ENCODE data around the gene UCHL5. TPM values are rescaled to one million over a fixed set of nuclear protein-coding genes. Genes with fewer than 3 reads are reported as not detected.

The UCHL5 gene
- total and polyA plus RNA-seq, 2 donors (not counting 1 experiment from before 2014, with no cell fraction given), result 19.5 to 29.6 TPM

DNA sequence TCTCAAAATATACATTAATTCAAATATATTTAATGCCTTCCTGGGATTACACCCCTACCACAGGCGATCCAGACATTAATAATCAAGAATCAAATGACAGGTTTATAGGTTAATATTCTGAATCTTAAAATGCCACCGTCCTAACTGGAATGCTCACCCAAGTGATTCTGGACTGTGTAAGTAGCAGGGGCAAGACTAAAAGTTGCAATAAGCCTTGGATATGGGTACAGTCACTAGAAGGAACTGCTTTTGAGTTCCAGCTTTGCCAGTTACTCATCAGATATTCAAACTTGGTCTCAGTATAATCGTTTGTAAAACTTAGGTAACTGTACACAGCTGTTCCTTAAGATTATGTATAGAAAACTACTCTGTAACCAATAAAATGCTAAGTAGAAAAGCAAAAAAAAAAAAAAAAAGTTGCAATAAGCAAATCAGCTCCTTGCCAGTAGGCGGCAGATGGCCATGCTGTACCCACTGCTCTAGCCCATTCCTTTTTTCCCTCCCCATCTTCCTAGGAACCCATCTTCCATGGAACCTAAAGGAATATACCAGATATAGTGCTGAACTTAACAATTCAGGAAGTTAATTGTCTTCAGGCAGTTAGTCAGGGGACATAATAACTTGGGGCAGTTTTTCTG, 10.7 kb upstream of the UCHL5 start:
- no peak overlapping the region for H2AFZ ChIP-seq (ENCODE audit: low read length)
- peaks cover 44% of the 10 kb centered on the region for H3K79me2 ChIP-seq (ENCODE audit: control insufficient read depth, insufficient read depth, low read length)
- no peaks in the 10 kb centered on the region for H4K20me1 ChIP-seq (ENCODE audit: control insufficient read depth, extremely low read depth, insufficient read depth, low read length)
- DNase-seq (ENCODE audit: low read depth in 2 of 2), result peak in 1 of 2 donors; percentile 26
- H3K9ac ChIP-seq (ENCODE audit: insufficient read depth, low read length), result no peak overlapping the region
- TF ChIP-seq, protein P1, sequence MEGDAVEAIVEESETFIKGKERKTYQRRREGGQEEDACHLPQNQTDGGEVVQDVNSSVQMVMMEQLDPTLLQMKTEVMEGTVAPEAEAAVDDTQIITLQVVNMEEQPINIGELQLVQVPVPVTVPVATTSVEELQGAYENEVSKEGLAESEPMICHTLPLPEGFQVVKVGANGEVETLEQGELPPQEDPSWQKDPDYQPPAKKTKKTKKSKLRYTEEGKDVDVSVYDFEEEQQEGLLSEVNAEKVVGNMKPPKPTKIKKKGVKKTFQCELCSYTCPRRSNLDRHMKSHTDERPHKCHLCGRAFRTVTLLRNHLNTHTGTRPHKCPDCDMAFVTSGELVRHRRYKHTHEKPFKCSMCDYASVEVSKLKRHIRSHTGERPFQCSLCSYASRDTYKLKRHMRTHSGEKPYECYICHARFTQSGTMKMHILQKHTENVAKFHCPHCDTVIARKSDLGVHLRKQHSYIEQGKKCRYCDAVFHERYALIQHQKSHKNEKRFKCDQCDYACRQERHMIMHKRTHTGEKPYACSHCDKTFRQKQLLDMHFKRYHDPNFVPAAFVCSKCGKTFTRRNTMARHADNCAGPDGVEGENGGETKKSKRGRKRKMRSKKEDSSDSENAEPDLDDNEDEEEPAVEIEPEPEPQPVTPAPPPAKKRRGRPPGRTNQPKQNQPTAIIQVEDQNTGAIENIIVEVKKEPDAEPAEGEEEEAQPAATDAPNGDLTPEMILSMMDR (conservative IDR thresholded peaks at IDR 0.05 in 1 of 2, IDR thresholded peaks at IDR 0.05 in 1 of 2; ENCODE audit: low read depth in 1 of 2, low read length in 2 of 2), result peak in 1 of 2 donors; percentile 37
- no peak for TF ChIP-seq EZH2 (IDR thresholded peaks at IDR 0.05; ENCODE audit: low read length, missing control alignments)
- no peak overlapping the region for H3K4me3 ChIP-seq (replicated peaks in 1 of 4; ENCODE audit: control extremely low read depth in 1 of 4, insufficient read depth in 1 of 4, low read depth in 3 of 4, low read length in 4 of 4)
- H3K9me3 ChIP-seq (ENCODE audit: control insufficient read depth, insufficient read depth, low read depth, low read length), result no peaks in the 10 kb centered on the region
- no peaks in the 10 kb centered on the region for H3K27me3 ChIP-seq (ENCODE audit: control insufficient read depth, insufficient read depth, low read length)
- no peak overlapping the region for H3K27ac ChIP-seq (ENCODE audit: insufficient read depth, low read length)
- no peak overlapping the region for H3K4me2 ChIP-seq (ENCODE audit: extremely low read depth, insufficient read depth, low read length)
- H3K36me3 ChIP-seq (ENCODE audit: control insufficient read depth, insufficient read depth, low read length), result no peaks in the 10 kb centered on the region
- no peaks in the 10 kb centered on the region for H3K4me1 ChIP-seq (ENCODE audit: control insufficient read depth, extremely low read depth, insufficient read depth, low read length)

DNA sequence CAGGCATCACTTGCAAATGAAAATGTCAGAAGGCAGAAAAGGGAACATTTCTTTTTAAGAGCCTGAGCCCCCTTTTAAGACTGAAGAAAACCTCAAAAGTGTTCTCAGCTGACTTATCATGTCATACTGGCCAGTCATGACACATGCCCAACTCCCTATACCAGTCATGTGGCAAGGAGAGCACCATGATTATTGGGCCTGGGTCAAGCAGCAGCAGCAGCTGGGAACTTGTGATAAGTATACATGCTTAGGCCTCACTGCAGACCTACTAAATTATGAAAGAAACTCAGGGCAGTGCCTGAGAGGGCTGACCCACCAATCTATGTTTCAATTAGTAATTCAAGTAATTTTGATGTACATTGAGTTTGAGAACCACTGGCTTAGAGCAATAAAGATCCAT, 8.9 kb upstream of the UCHL5 start:
- TF ChIP-seq, protein P1 (conservative IDR thresholded peaks at IDR 0.05 in 1 of 2, IDR thresholded peaks at IDR 0.05 in 1 of 2; ENCODE audit: low read depth in 1 of 2, low read length in 2 of 2), result no peak
- no peak for TF ChIP-seq EZH2 (IDR thresholded peaks at IDR 0.05; ENCODE audit: low read length, missing control alignments)
- no peaks in the 10 kb centered on the region for H4K20me1 ChIP-seq (ENCODE audit: control insufficient read depth, extremely low read depth, insufficient read depth, low read length)
- H2AFZ ChIP-seq (ENCODE audit: low read length), result no peak overlapping the region
- H3K9me3 ChIP-seq (ENCODE audit: control insufficient read depth, insufficient read depth, low read depth, low read length), result no peaks in the 10 kb centered on the region
- DNase-seq (ENCODE audit: low read depth in 2 of 2), result no peak
- H3K79me2 ChIP-seq (ENCODE audit: control insufficient read depth, insufficient read depth, low read length), result peaks cover 58% of the 10 kb centered on the region
- no peak overlapping the region for H3K4me2 ChIP-seq (ENCODE audit: extremely low read depth, insufficient read depth, low read length)
- H3K27ac ChIP-seq (ENCODE audit: insufficient read depth, low read length), result no peak overlapping the region
- no peak overlapping the region for H3K4me3 ChIP-seq (replicated peaks in 1 of 4; ENCODE audit: control extremely low read depth in 1 of 4, insufficient read depth in 1 of 4, low read depth in 3 of 4, low read length in 4 of 4)
- no peak overlapping the region for H3K9ac ChIP-seq (ENCODE audit: insufficient read depth, low read length)
- no peaks in the 10 kb centered on the region for H3K36me3 ChIP-seq (ENCODE audit: control insufficient read depth, insufficient read depth, low read length)
- H3K27me3 ChIP-seq (ENCODE audit: control insufficient read depth, insufficient read depth, low read length), result no peaks in the 10 kb centered on the region
- H3K4me1 ChIP-seq (ENCODE audit: control insufficient read depth, extremely low read depth, insufficient read depth, low read length), result no peaks in the 10 kb centered on the region

DNA sequence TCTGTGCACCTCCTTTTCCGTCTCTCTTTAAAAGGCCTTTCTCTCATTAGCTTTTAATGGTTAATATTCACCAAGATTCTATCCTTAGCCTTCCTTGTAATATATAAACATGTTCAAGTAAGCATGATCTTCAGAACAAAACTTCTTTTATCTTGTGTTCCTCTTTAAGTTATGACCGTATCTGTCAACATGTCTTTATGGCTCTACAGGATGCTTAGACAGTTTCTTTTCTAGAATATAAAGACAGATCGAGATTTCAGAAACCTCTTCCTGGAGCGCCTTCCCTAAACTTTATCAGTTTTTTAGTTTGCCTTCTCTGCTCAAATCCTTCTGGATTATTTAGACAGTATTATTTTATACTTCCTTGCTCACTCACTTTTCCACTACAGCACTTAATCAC, 7.4 kb upstream of the UCHL5 start:
- Histone ChIP-seq H3K79me2 (ENCODE audit: control insufficient read depth, insufficient read depth, low read length) (peaks cover 67% of the 10 kb centered on the region), H2AFZ (ENCODE audit: low read length) (no peak overlapping the region), H3K4me3 (replicated peaks in 1 of 4; ENCODE audit: control extremely low read depth in 1 of 4, insufficient read depth in 1 of 4, low read depth in 3 of 4, low read length in 4 of 4) (no peak overlapping the region), H3K36me3 (ENCODE audit: control insufficient read depth, insufficient read depth, low read length) (no peaks in the 10 kb centered on the region), H3K27ac (ENCODE audit: insufficient read depth, low read length) (no peak overlapping the region), H3K9me3 (ENCODE audit: control insufficient read depth, insufficient read depth, low read depth, low read length) (no peaks in the 10 kb centered on the region), H3K4me1 (ENCODE audit: control insufficient read depth, extremely low read depth, insufficient read depth, low read length) (no peaks in the 10 kb centered on the region), H3K9ac (ENCODE audit: insufficient read depth, low read length) (no peak overlapping the region), H3K27me3 (ENCODE audit: control insufficient read depth, insufficient read depth, low read length) (no peaks in the 10 kb centered on the region), H4K20me1 (ENCODE audit: control insufficient read depth, extremely low read depth, insufficient read depth, low read length) (no peaks in the 10 kb centered on the region), H3K4me2 (ENCODE audit: extremely low read depth, insufficient read depth, low read length) (no peak overlapping the region)
- TF ChIP-seq, protein P1 (conservative IDR thresholded peaks at IDR 0.05 in 1 of 2, IDR thresholded peaks at IDR 0.05 in 1 of 2; ENCODE audit: low read depth in 1 of 2, low read length in 2 of 2), result no peak
- TF ChIP-seq EZH2 (IDR thresholded peaks at IDR 0.05; ENCODE audit: low read length, missing control alignments), result no peak
- no peak for DNase-seq (ENCODE audit: low read depth in 2 of 2)

All from fibroblast of lung (primary cell).